Amygdala (tissue), 56 donors: ENCODE results near the gene ZBTB40.

Experiments used
- DNase-seq, 56 donors: peaks; one replicate each; lab custom pipeline; 2025; lab: John Stamatoyannopoulos, UW

Gene ZBTB40

GRCh38 chr1:22500058-22500457, 48.4 kb downstream of the ZBTB40 start:
- no peak for DNase-seq

- DNase-seq = peak in 4 of 56 donors; percentile 4 to 65 (median 20)
Observed at GRCh38 chr1:22500471-22500870, 48.8 kb downstream of the ZBTB40 start.

- no peak for DNase-seq
Observed at GRCh38 chr1:22502202-22502601, 50.6 kb downstream of the ZBTB40 start.

GRCh38 chr1:22503721-22504410, 52.2 kb downstream of the ZBTB40 start:
- DNase-seq = no peak

- DNase-seq = no peak
Observed at GRCh38 chr1:22506130-22506692, 54.6 kb downstream of the ZBTB40 start.

- no peak for DNase-seq
Observed at GRCh38 chr1:22507587-22507986, 55.9 kb downstream of the ZBTB40 start.

GRCh38 chr1:22508329-22508728, 56.7 kb downstream of the ZBTB40 start:
- no peak for DNase-seq

- no peak for DNase-seq
Observed at GRCh38 chr1:22508991-22509390, 57.3 kb downstream of the ZBTB40 start.

- DNase-seq = no peak
Observed at GRCh38 chr1:22509815-22510214, 58.2 kb downstream of the ZBTB40 start.

- DNase-seq = no peak
Observed at GRCh38 chr1:22512873-22513272, 61.2 kb downstream of the ZBTB40 start.

- no peak for DNase-seq
Observed at GRCh38 chr1:22516906-22517571, 65.4 kb downstream of the ZBTB40 start.

- DNase-seq = no peak
Observed at GRCh38 chr1:22517956-22518355, 66.3 kb downstream of the ZBTB40 start.

GRCh38 chr1:22518379-22518778, 66.7 kb downstream of the ZBTB40 start:
- peak in 3 of 56 donors; percentile 12 to 40 (median 16) for DNase-seq

- no peak for DNase-seq
Observed at GRCh38 chr1:22520871-22521270, 69.2 kb downstream of the ZBTB40 start.

GRCh38 chr1:22521692-22522091, 70.0 kb downstream of the ZBTB40 start:
- no peak for DNase-seq

- DNase-seq = no peak
Observed at GRCh38 chr1:22522221-22522743, 70.6 kb downstream of the ZBTB40 start.

- DNase-seq = no peak
Observed at GRCh38 chr1:22524481-22524880, 72.8 kb downstream of the ZBTB40 start.

GRCh38 chr1:22525211-22525610, 73.6 kb downstream of the ZBTB40 start:
- DNase-seq = no peak

- no peak for DNase-seq
Observed at GRCh38 chr1:22525646-22526045, 74.0 kb downstream of the ZBTB40 start.

GRCh38 chr1:22526098-22526497, 74.4 kb downstream of the ZBTB40 start:
- no peak for DNase-seq

GRCh38 chr1:22526677-22527076, 75.0 kb downstream of the ZBTB40 start:
- no peak for DNase-seq

- no peak for DNase-seq
Observed at GRCh38 chr1:22527122-22527521, 75.5 kb downstream of the ZBTB40 start.
